Head of caudate nucleus (tissue), 42 donors: ENCODE results near the gene PRKCE.

Experiments used
- DNase-seq, 42 donors: peaks; one replicate each; pipeline versions ENCODE4 v3.0.0 to v3.0.0-alpha.2; 2020 to 2021; ENCODE audit warnings: mixed read lengths in 7 of 42
- intact Hi-C: fragments of 100-400 bp; cut with DNase I; formaldehyde crosslinking; loops from one replicate; pipeline ENCODE4 v1.15.0; 2022

Gene PRKCE

GRCh38 chr2:45763797-45764196 is 112.3 kb downstream of the PRKCE start:
- no peak for DNase-seq
- intact Hi-C loops, result no loop called here

DNA sequence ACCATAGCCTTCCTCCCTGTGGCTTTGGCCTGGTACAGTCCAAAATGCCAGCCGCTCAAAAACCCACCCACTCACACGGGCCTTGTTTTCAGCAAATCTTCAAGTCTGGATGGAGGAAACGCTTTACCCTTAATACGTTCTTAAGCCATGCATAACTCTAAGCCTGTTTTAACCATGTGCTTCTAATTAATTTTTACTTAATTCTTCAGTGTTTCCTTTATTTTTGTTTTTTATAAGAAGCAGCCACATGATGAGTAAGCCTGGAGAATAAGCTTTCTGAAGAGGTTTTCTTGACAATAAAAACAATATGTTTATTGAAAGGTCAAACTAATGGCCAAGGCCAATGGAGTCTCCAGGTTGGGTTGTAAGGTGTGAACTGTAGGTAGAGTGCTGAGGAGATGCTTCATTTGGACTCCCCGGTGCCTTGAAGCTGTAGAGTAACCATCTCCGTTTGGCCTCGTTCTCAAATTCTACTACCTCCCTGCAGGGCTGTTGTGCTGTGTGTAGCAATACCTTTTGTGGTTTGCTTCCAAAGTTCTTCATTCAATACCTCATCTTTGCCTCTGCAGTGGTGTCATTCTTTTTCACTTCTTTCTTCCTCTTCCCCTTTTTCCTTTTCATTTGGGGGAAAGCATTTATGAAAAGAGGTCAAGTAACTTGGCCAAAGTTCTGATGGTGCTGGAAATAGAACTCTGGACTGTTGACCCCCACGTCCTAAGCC is 113.7 kb downstream of the PRKCE start:
- no peak for DNase-seq
- intact Hi-C loops, result no loop called here

DNA sequence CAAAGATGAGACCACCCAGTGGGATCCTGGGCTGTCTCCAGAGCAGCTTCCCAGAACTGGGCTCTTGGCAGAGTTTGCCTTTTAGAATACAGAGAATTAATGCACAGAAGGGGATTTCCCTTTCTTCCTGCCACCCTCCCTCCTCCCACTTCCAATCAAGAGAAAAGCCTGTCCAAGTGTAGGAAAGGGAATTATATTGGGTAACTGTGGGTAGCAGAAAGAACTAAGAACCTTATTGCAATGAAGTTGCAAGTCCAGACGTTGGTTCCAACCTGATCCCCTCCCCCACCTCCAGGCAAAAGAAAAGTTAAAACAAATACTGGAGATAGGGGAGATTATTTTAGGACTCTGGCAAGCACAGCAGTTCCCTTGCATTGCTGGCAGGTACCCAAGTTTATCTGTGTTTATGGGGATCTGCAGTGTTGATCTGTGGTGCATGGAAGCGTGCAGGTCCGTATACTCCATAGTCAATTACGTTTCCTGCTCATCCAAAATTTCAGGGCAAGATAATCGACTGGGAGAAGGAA is 114.3 kb downstream of the PRKCE start:
- intact Hi-C loops, result no loop called here
- no peak for DNase-seq

GRCh38 chr2:45768208-45768607 is 116.7 kb downstream of the PRKCE start:
- intact Hi-C loops, result no loop called here
- DNase-seq, result no peak

DNA sequence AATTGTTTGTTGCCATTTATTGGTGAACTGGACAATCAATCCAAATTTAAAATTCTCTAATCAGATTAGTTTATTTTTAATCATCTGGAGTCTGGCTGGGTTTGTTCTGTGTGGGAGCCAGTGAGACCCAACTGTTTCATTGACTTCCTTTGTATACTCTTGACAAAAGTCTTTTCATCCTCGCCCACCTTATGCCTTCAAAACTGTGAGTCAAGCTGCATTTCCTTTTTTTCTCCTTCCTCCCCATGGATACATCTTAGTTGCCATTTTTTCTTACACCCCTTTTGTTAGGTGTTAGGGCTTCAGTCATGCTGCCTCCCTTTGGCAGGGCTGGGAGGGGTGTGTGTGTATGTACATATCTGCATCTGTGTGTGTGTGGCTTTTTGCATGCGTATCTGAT is 117.6 kb downstream of the PRKCE start:
- DNase-seq, result no peak
- intact Hi-C loops, result no loop called here

- peak in 12 of 42 donors; percentile 9 to 54 (median 31) for DNase-seq
- intact Hi-C loops, result loop anchor here (10.0 kb wide), 1 partner anchor 165 kb away; no protein-coding TSS in a partner anchor
Measured at GRCh38 chr2:45769854-45770576, 118.5 kb downstream of the PRKCE start.

- DNase-seq, result no peak
- intact Hi-C loops, result loop anchor here (10.0 kb wide), 1 partner anchor 164 kb away; no protein-coding TSS in a partner anchor
Measured at GRCh38 chr2:45770811-45771210, 119.3 kb downstream of the PRKCE start.

GRCh38 chr2:45771261-45771660 is 119.8 kb downstream of the PRKCE start:
- intact Hi-C loops, result loop anchor here (10.0 kb wide), 1 partner anchor 164 kb away; no protein-coding TSS in a partner anchor
- peak in 20 of 42 donors; percentile 8 to 47 (median 22) for DNase-seq

GRCh38 chr2:45772038-45772437 is 120.6 kb downstream of the PRKCE start:
- DNase-seq, result no peak
- intact Hi-C loops, result loop anchor here (10.0 kb wide), 1 partner anchor 163 kb away; no protein-coding TSS in a partner anchor

DNA sequence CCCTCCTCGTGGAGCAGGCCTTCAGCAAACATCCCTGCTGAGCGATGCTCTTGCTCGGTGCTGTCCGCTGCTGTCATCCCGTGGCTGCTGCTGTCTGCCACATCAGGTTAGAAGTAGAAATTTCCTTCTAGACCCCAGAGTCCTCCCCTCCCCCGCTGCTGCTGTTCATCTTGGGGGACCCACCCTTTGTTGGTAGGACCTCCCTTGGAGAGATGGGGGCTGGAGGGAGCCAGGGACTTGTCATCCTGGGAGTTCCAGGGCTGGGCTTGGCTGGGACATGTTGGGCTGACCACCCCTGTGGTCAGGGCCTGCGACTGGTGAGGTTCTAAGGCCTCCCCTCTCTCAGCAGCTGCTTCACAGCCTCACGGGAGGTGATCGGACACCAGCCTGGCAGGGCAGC is 122.4 kb downstream of the PRKCE start:
- DNase-seq, result no peak
- intact Hi-C loops, result loop anchor here (10.0 kb wide), 1 partner anchor 161 kb away; no protein-coding TSS in a partner anchor

DNA sequence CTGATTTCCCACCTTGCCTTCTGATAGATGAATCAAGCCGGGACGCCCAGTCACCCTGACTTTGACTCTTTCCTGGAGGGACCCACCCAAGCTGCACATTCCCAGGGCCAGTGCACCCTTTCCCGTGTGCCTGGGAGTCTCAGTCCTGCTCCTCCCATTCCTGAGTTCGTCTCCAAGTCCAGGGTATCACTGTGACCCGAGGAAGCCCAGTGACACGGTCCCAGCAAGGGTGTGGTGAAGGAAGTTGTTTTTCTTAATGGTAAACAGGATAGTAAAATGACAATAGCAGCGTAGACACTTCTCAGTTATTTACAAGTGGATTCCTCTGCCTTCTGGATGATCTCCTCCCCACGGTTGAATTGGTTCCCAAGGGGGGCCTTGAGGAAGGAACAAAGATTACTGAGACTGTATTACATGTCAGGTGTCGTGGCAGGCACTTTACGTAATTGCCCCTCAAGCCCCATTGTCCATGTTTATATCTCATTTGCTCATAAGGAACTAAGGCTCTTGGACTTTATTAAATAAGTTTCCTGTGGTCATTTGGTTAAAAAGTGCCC is 123.3 kb downstream of the PRKCE start:
- intact Hi-C loops, result loop anchor here (5.0 to 10.0 kb wide), 2 partner anchors 132 to 160 kb away; no protein-coding TSS in a partner anchor
- DNase-seq, result no peak

DNA sequence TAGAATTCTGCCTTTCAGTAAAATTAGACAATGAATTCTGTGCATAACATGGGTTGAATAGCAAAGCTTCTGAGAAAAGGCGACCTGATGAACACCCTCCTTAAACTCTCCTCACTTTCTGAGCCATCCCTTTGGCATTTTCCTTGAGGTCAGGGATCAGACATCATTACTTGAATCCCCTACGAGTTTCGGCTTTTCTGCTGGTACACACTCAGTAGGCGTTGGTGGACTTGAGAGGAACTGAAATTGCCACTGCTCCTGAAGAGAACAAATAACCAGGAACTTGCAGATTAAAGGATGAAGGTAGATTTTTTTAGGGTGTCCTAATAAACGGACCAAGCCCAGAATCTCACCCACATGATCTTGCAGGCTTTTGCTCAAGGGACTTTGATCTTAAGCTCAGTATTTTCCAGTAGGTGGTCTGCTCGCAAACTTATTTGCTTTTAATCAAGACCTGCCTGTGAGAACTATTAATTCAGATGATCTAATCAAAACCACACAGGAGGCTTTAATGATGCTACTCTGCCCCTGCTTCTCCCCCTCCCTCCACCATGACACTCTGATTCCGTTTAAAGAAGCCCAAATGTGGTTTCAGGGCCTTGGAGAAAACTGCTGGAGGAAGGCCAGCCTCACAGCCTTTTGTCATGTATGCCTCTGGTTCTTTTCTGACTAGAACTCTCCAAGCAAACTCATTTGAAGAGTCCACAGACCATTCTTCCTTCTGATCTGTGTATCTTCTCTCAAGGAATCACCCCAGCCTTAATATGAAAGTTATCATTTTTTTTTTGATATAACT is 124.9 kb downstream of the PRKCE start:
- intact Hi-C loops, result loop anchor here (5.0 to 10.0 kb wide), 2 partner anchors 134 to 158 kb away; no protein-coding TSS in a partner anchor

GRCh38 chr2:45777996-45778719 is 126.7 kb downstream of the PRKCE start:
- no peak for DNase-seq
- intact Hi-C loops, result loop anchor here (5.0 to 10.0 kb wide), 2 partner anchors 136 to 157 kb away; no protein-coding TSS in a partner anchor

More for the DNA sequence above, 124.9 kb downstream of the PRKCE start:
- DNase-seq, result no peak

DNA sequence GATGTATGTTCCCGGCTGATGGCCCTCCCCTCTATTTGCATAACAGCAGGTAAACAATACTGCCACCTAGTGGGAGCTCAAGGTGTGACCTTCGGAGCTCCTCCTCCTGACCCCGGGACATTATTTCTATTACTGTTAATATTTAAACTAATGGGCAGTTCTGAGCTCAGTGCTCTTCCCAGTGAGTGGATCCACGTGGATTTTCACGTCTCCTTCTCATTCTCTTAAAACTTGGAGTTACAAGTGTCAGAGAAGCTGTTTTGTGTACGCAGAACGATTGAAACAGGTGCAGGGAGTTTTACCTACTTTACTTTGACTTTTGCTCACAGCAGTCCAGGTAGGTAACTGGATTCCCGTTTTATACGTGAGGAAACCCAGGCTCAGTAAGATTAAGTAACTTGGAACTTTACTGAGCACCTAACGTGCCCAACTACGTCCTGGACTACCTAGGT is 127.3 kb downstream of the PRKCE start:
- peak in 40 of 42 donors; percentile 26 to 90 (median 66) for DNase-seq

GRCh38 chr2:45780541-45781463 is 129.3 kb downstream of the PRKCE start:
- DNase-seq, result no peak
- intact Hi-C loops, result no loop called here

More for the DNA sequence above, 127.3 kb downstream of the PRKCE start:
- intact Hi-C loops, result loop anchor here (5.0 to 10.0 kb wide), 2 partner anchors 136 to 156 kb away; no protein-coding TSS in a partner anchor

GRCh38 chr2:45781464-45781811 is 130.0 kb downstream of the PRKCE start:
- DNase-seq, result no peak
- intact Hi-C loops, result no loop called here

DNA sequence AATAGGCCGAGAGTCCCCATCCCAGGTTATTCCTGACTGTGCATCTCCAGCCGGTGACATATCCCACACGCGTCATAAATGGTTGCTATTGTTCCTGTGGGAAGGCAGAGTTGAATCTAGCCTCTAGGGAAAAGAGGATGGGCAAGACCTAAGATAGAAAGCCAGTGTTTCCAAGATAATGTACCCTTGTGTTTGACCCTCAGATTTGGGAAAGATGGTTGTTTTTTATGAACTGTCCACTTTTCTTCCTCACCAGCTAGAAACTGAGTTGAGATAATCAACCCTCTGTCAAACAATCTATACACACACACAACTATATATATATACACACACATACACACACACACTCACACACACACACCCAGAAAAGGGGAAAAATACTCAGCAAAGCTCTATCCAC is 131.0 kb downstream of the PRKCE start:
- peak in 1 of 42 donors; percentile 35 for DNase-seq
- intact Hi-C loops, result no loop called here
